Neural cell (in vitro differentiated cells): Measurements from ENCODE around the gene TRAF6.

Experiments
- CTCF ChIP-seq: fragments of 450-650 bp; IDR thresholded peaks from 2 replicates; pipeline ENCODE4 v1.5.1; 2014; ENCODE audit warnings: antibody characterized with exemption, mild to moderate bottlenecking, moderate library complexity; ENCODE audit not compliant: poor library complexity, severe bottlenecking
- EZH2 ChIP-seq: fragments of 200-600, 300-800 bp; shearing (Covaris generic), sonication (generic); IDR thresholded peaks from 2 replicates; pipeline ENCODE4 v1.6.1; 2014; ENCODE audit warnings: antibody characterized with exemption, low read length, borderline replicate concordance, mild to moderate bottlenecking; ENCODE audit not compliant: insufficient read depth, poor library complexity, severe bottlenecking
- POLR2AphosphoS5 ChIP-seq: IDR thresholded peaks from 2 replicates; pipeline ENCODE4 v1.6.1; 2012
- RAD21 ChIP-seq: fragments of 450-650 bp; conservative IDR thresholded peaks from 2 replicates; pipeline ENCODE4 v1.6.1; 2014; ENCODE audit warnings: antibody characterized with exemption, mild to moderate bottlenecking, moderate library complexity
- SMC3 ChIP-seq: fragments of 450-650 bp; conservative IDR thresholded peaks from 2 replicates; pipeline ENCODE4 v1.6.1; 2014; ENCODE audit warnings: antibody characterized with exemption, mild to moderate bottlenecking, moderate library complexity; ENCODE audit not compliant: poor library complexity

- no peak for TF ChIP-seq CTCF
- TF ChIP-seq POLR2AphosphoS5: no peak
- no peak for TF ChIP-seq RAD21
- no peak for TF ChIP-seq EZH2
- no peak for TF ChIP-seq SMC3
Observed at GRCh38 chr11:36485298-36486002, 24.6 kb downstream of the TRAF6 start.
